Measurements from ENCODE around the gene NTM. TPM values are rescaled to one million over a fixed set of nuclear protein-coding genes. Genes with fewer than 3 reads are reported as not detected.

Gene NTM
- total and polyA plus RNA-seq, 2 of the 8 experiments (the other 6 are each of a cell fraction or from before 2014, with no cell fraction given): 13.4 to 20.0 TPM

GRCh38 chr11:131583938-131584337 lies 213.5 kb downstream of the NTM start:
- ChIA-PET CTCF (ENCODE audit: partially characterized antibody) (interaction anchor here (0.8 to 38.6 kb wide), 11 partner anchors 10 to 519 kb away, joined by 3 to 1023 read pairs (median 7); no protein-coding TSS in a partner anchor), POLR2A (ENCODE audit: partially characterized antibody) (no interaction called here)
- no peaks in the 10 kb centered on the region for H3K79me1 ChIP-seq (ENCODE audit: low read depth, low read length)
- no peaks in the 10 kb centered on the region for H3K36me3 ChIP-seq (ENCODE audit: control insufficient read depth in 2 of 4, insufficient read depth in 4 of 4, low read length in 3 of 4)
- no peak overlapping the region for H3K9ac ChIP-seq (replicated peaks in 1 of 4; ENCODE audit: extremely low read depth in 1 of 4, low read depth in 3 of 4, low read length in 3 of 4)
- no peak overlapping the region for H3K23ac ChIP-seq (ENCODE audit: insufficient read length)
- no peaks in the 10 kb centered on the region for H3K9me3 ChIP-seq (ENCODE audit: insufficient read depth in 2 of 2, low read depth in 1 of 2, low read length in 1 of 2)
- H3K4ac ChIP-seq (replicated peaks; ENCODE audit: insufficient read length, low read depth, low read length): no peak overlapping the region
- no peak overlapping the region for H2BK5ac ChIP-seq (ENCODE audit: low read depth, low read length)
- no peak overlapping the region for H2AK5ac ChIP-seq (ENCODE audit: low read depth, low read length)
- 0 out of 2 replicates have a peak overlapping the region, but pooled peaks have one; percentile 6 for H2BK15ac ChIP-seq (ENCODE audit: low read length)
- 78% methylated on average over 6 of the region's 6 CpGs; no CpG with 5 or more reads in 1 of the 2 experiments for WGBS, 2 experiments (ENCODE audit: extremely low coverage in 1 of 2, insufficient coverage in 1 of 2, insufficient read length in 1 of 2, insufficient replicate concordance in 2 of 2, low coverage in 1 of 2, low lambda C conversion rate in 2 of 2, missing lambda C conversion rate in 1 of 2)
- H3K14ac ChIP-seq (ENCODE audit: insufficient read length): no peak overlapping the region
- no peak overlapping the region for H4K8ac ChIP-seq (ENCODE audit: extremely low read depth, insufficient read depth, low read length)
- DNase-seq (ENCODE audit: low read depth in 1 of 2, low spot score in 2 of 2) (no peak), FAIRE-seq (no peak)
- H2BK20ac ChIP-seq (ENCODE audit: low read length): no peak overlapping the region
- no peak overlapping the region for H3K18ac ChIP-seq (ENCODE audit: extremely low read depth, low read length)
- H3K56ac ChIP-seq (replicated peaks; ENCODE audit: insufficient read length, low read depth, low read length): no peak overlapping the region
- no peaks in the 10 kb centered on the region for H3K27me3 ChIP-seq (replicated peaks in 1 of 4; ENCODE audit: control insufficient read depth in 3 of 4, extremely low read depth in 1 of 4, insufficient read depth in 3 of 4, low read length in 3 of 4)
- no peak overlapping the region for H2BK12ac ChIP-seq (ENCODE audit: low read depth, low read length)
- no peak overlapping the region for H4K91ac ChIP-seq (replicated peaks; ENCODE audit: insufficient read length, low read length)
- no peaks in the 10 kb centered on the region for H3K79me2 ChIP-seq (ENCODE audit: control insufficient read depth in 1 of 2, insufficient read depth in 2 of 2, low read length in 2 of 2)
- no peak overlapping the region for H2AFZ ChIP-seq (ENCODE audit: low read length)
- no peaks in the 10 kb centered on the region for H4K20me1 ChIP-seq (replicated peaks in 1 of 2; ENCODE audit: control insufficient read depth in 1 of 2, insufficient read depth in 2 of 2, low read length in 2 of 2)
- H3K23me2 ChIP-seq (ENCODE audit: low read depth, low read length): no peaks in the 10 kb centered on the region; the same call in 1 of the 2 replicates
- no peak overlapping the region for H4K5ac ChIP-seq (ENCODE audit: insufficient read length, low read depth, low read length)
- H3K4me1 ChIP-seq (replicated peaks in 1 of 4; ENCODE audit: control insufficient read depth in 3 of 4, insufficient read depth in 4 of 4, low read length in 3 of 4): peaks cover 3 to 12% (median 4%) of the 10 kb centered on the region in 4 experiments; a peak in 4 of 7 replicates
- no peak overlapping the region for H3K27ac ChIP-seq (ENCODE audit: low read depth, low read length)
- H3K4me2 ChIP-seq (ENCODE audit: insufficient read depth in 1 of 2, low read depth in 2 of 2, low read length in 2 of 2): no peak overlapping the region
- no peak overlapping the region for H2BK120ac ChIP-seq (replicated peaks; ENCODE audit: low read depth, low read length)
- no peak overlapping the region for H3K4me3 ChIP-seq (ENCODE audit: extremely low read depth in 1 of 4, insufficient read depth in 2 of 4, low read depth in 3 of 4, low read length in 4 of 4)
- TF ChIP-seq SIRT6 (IDR thresholded peaks at IDR 0.05; ENCODE audit: low read length) (no peak), POU5F1 (IDR thresholded peaks at IDR 0.05; ENCODE audit: low read depth, low read length) (no peak), ZNF274 (IDR thresholded peaks at IDR 0.05; ENCODE audit: borderline replicate concordance, extremely low read depth, low read length) (no peak), KDM1A (IDR thresholded peaks at IDR 0.05; ENCODE audit: borderline replicate concordance, low read length) (no peak), SIX5 (IDR thresholded peaks at IDR 0.05; ENCODE audit: low read depth, low read length) (no peak), BCL11A (IDR thresholded peaks at IDR 0.05; ENCODE audit: low read depth in 2 of 2, low read length in 2 of 2) (no peak), BACH1 (IDR thresholded peaks at IDR 0.05; ENCODE audit: low read length) (no peak), MAX (IDR thresholded peaks at IDR 0.05) (no peak), SAP30 (IDR thresholded peaks at IDR 0.05; ENCODE audit: insufficient read depth, insufficient replicate concordance, low read length) (no peak), JUN (IDR thresholded peaks at IDR 0.05; ENCODE audit: low read depth, low read length) (no peak), EGR1 (IDR thresholded peaks at IDR 0.05; ENCODE audit: borderline replicate concordance, low read depth, low read length) (no peak), USF2 (IDR thresholded peaks at IDR 0.05; ENCODE audit: low read length) (no peak), CREB1 (IDR thresholded peaks at IDR 0.05) (no peak), SP1 (IDR thresholded peaks at IDR 0.05; ENCODE audit: low read depth, low read length) (no peak), SUZ12 (IDR thresholded peaks at IDR 0.05; ENCODE audit: low read length) (no peak)
